ENCODE results near the gene NTMT1. TPM values are rescaled to one million over a fixed set of nuclear protein-coding genes. Genes with fewer than 3 reads are reported as not detected.

NTMT1 gene
- polyA plus RNA-seq, 2 of the 4 experiments (the other 2 are of a cell fraction) = 49.4 to 92.2 TPM

DNA sequence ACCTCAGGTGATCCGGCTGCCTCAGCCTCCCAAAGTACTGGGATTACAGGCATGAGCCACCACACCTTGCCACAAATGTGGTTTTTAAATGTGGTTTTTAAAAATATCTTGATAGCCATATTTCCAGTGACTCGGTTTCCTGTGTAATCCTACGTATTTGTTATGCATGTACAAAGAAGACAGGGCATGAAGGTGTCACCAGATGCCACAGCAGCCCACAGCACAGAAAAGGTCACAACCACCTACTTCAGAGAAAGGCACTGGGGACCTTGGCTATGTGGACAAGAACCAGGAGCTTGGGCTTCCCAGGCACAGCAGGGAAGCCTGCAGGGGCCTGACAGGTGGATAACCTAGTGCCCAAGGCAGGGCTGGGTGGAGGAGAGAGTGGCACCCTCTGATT is 43.1 kb upstream of the NTMT1 start:
- POLR2A ChIA-PET = interaction anchor here (1.0 kb wide), 1 partner anchor 405 kb away, joined by 3 read pairs; the partner anchor contains the start of gene IER5L
- DNase-seq (ENCODE audit: low read depth in 1 of 2, low spot score in 1 of 2) (no peak), FAIRE-seq (no peak), ATAC-seq (no peak)
- Histone ChIP-seq H3K4me3 (no peak overlapping the region), H3K4me2 (no peak overlapping the region), H3K9me3 (no peaks in the 10 kb centered on the region), H3K4me1 (no peaks in the 10 kb centered on the region), H3K27ac (peak overlapping the region in 1 of 2 experiments; percentile 53; a peak in 1 of 6 replicates)
- TF ChIP-seq JUN (IDR thresholded peaks at IDR 0.05) (no peak), PHF8 (IDR thresholded peaks at IDR 0.05; ENCODE audit: borderline replicate concordance, low read depth) (no peak), CBX2 (IDR thresholded peaks at IDR 0.05; ENCODE audit: borderline replicate concordance, low read depth) (no peak), FOSL2 (IDR thresholded peaks at IDR 0.05) (no peak), FOSL2 (CRISPR knock-in tag; IDR thresholded peaks at IDR 0.05) (no peak), CHD4 (IDR thresholded peaks at IDR 0.05; ENCODE audit: borderline replicate concordance) (no peak), NR3C1 (IDR thresholded peaks at IDR 0.05) (no peak), MAFK (IDR thresholded peaks at IDR 0.05; ENCODE audit: partially characterized antibody) (no peak), EP300 (IDR thresholded peaks at IDR 0.05) (no peak), CHD2 (IDR thresholded peaks at IDR 0.05; ENCODE audit: low read length, partially characterized antibody) (no peak), ZSCAN20 (CRISPR knock-in tag; IDR thresholded peaks at IDR 0.05) (no peak), POLR2AphosphoS2 (conservative IDR thresholded peaks at IDR 0.05; ENCODE audit: low read length) (no peak), NPAS2 (CRISPR knock-in tag; IDR thresholded peaks at IDR 0.05; ENCODE audit: borderline replicate concordance) (no peak), FOSB (CRISPR knock-in tag; IDR thresholded peaks at IDR 0.05) (no peak), RARB (CRISPR knock-in tag; IDR thresholded peaks at IDR 0.05) (no peak), HEYL (CRISPR knock-in tag; IDR thresholded peaks at IDR 0.05) (no peak), EHF (CRISPR knock-in tag; IDR thresholded peaks at IDR 0.05) (no peak)
- TF ChIP-seq, protein P1, sequence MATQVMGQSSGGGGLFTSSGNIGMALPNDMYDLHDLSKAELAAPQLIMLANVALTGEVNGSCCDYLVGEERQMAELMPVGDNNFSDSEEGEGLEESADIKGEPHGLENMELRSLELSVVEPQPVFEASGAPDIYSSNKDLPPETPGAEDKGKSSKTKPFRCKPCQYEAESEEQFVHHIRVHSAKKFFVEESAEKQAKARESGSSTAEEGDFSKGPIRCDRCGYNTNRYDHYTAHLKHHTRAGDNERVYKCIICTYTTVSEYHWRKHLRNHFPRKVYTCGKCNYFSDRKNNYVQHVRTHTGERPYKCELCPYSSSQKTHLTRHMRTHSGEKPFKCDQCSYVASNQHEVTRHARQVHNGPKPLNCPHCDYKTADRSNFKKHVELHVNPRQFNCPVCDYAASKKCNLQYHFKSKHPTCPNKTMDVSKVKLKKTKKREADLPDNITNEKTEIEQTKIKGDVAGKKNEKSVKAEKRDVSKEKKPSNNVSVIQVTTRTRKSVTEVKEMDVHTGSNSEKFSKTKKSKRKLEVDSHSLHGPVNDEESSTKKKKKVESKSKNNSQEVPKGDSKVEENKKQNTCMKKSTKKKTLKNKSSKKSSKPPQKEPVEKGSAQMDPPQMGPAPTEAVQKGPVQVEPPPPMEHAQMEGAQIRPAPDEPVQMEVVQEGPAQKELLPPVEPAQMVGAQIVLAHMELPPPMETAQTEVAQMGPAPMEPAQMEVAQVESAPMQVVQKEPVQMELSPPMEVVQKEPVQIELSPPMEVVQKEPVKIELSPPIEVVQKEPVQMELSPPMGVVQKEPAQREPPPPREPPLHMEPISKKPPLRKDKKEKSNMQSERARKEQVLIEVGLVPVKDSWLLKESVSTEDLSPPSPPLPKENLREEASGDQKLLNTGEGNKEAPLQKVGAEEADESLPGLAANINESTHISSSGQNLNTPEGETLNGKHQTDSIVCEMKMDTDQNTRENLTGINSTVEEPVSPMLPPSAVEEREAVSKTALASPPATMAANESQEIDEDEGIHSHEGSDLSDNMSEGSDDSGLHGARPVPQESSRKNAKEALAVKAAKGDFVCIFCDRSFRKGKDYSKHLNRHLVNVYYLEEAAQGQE (IDR thresholded peaks at IDR 0.05) = no peak
- TF ChIP-seq, protein P2, sequence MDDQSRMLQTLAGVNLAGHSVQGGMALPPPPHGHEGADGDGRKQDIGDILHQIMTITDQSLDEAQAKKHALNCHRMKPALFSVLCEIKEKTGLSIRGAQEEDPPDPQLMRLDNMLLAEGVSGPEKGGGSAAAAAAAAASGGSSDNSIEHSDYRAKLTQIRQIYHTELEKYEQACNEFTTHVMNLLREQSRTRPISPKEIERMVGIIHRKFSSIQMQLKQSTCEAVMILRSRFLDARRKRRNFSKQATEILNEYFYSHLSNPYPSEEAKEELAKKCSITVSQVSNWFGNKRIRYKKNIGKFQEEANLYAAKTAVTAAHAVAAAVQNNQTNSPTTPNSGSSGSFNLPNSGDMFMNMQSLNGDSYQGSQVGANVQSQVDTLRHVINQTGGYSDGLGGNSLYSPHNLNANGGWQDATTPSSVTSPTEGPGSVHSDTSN (IDR thresholded peaks at IDR 0.05) = no peak
- TF ChIP-seq, protein P3, sequence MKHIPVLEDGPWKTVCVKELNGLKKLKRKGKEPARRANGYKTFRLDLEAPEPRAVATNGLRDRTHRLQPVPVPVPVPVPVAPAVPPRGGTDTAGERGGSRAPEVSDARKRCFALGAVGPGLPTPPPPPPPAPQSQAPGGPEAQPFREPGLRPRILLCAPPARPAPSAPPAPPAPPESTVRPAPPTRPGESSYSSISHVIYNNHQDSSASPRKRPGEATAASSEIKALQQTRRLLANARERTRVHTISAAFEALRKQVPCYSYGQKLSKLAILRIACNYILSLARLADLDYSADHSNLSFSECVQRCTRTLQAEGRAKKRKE (CRISPR knock-in tag; IDR thresholded peaks at IDR 0.05; ENCODE audit: low read depth) = no peak
- TF ChIP-seq, protein P4, sequence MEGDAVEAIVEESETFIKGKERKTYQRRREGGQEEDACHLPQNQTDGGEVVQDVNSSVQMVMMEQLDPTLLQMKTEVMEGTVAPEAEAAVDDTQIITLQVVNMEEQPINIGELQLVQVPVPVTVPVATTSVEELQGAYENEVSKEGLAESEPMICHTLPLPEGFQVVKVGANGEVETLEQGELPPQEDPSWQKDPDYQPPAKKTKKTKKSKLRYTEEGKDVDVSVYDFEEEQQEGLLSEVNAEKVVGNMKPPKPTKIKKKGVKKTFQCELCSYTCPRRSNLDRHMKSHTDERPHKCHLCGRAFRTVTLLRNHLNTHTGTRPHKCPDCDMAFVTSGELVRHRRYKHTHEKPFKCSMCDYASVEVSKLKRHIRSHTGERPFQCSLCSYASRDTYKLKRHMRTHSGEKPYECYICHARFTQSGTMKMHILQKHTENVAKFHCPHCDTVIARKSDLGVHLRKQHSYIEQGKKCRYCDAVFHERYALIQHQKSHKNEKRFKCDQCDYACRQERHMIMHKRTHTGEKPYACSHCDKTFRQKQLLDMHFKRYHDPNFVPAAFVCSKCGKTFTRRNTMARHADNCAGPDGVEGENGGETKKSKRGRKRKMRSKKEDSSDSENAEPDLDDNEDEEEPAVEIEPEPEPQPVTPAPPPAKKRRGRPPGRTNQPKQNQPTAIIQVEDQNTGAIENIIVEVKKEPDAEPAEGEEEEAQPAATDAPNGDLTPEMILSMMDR (IDR thresholded peaks at IDR 0.05) = no peak
- 87% methylated on average over 3 of the region's 3 CpGs for WGBS (ENCODE audit: missing lambda C conversion rate)
- CTCF ChIA-PET = interaction anchor here (1.0 to 3.6 kb wide), 5 partner anchors 9 to 440 kb away, joined by 3 to 18 read pairs (median 6); no protein-coding TSS in a partner anchor

Measured in A549 (cell line).